Stomach (tissue), 4 donors: ENCODE measurements around the gene EFCAB9.

ENCODE experiments used
- EP300 ChIP-seq: sonication (generic); formaldehyde crosslinking; IDR thresholded peaks from one replicate; pipeline ENCODE4 v1.6.1; 2017; ENCODE audit warnings: antibody characterized with exemption
- POLR2A ChIP-seq, 4 donors: fragments of 450-650 bp; IDR thresholded peaks; one replicate each; pipeline ENCODE4 v1.6.1; 2016; ENCODE audit warnings: antibody characterized with exemption in 4 of 4, control low read depth in 2 of 4, mild to moderate bottlenecking in 1 of 4, moderate library complexity in 1 of 4
- POLR2AphosphoS5 ChIP-seq, 3 donors: sonication (generic); formaldehyde crosslinking; IDR thresholded peaks; one replicate each; pipeline ENCODE4 v1.6.1; 2016; ENCODE audit warnings: antibody characterized with exemption in 3 of 3
- TF ChIP-seq, protein P1 (sequence below), 7 experiments: fragments of 450-650 bp in 4 of 7; fragments of 200-600 bp in 3 of 7; sonication (generic) in 3 of 7; IDR thresholded peaks; one replicate each; pipeline ENCODE4 v1.5.1; 2016 to 2019; ENCODE audit warnings: antibody characterized with exemption in 7 of 7, control low read depth in 2 of 7, mild to moderate bottlenecking in 1 of 7

GRCh38 chr5:172164769-172165212 lies 29.2 kb upstream of the EFCAB9 start:
- TF ChIP-seq POLR2AphosphoS5 (IDR thresholded peaks at IDR 0.05) (no peak), EP300 (no peak), POLR2A (IDR thresholded peaks at IDR 0.05) (no peak)
- TF ChIP-seq, protein P1, sequence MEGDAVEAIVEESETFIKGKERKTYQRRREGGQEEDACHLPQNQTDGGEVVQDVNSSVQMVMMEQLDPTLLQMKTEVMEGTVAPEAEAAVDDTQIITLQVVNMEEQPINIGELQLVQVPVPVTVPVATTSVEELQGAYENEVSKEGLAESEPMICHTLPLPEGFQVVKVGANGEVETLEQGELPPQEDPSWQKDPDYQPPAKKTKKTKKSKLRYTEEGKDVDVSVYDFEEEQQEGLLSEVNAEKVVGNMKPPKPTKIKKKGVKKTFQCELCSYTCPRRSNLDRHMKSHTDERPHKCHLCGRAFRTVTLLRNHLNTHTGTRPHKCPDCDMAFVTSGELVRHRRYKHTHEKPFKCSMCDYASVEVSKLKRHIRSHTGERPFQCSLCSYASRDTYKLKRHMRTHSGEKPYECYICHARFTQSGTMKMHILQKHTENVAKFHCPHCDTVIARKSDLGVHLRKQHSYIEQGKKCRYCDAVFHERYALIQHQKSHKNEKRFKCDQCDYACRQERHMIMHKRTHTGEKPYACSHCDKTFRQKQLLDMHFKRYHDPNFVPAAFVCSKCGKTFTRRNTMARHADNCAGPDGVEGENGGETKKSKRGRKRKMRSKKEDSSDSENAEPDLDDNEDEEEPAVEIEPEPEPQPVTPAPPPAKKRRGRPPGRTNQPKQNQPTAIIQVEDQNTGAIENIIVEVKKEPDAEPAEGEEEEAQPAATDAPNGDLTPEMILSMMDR (IDR thresholded peaks at IDR 0.05): no peak
